Measurements from ENCODE around the gene STAG1. TPM values are rescaled to one million over a fixed set of nuclear protein-coding genes. Genes with fewer than 3 reads are reported as not detected.

STAG1 gene
- total and polyA plus RNA-seq, 2 of the 13 experiments (the other 11 are each of a cell fraction or from before 2014, with no cell fraction given), result 6.2 to 25.9 TPM

DNA sequence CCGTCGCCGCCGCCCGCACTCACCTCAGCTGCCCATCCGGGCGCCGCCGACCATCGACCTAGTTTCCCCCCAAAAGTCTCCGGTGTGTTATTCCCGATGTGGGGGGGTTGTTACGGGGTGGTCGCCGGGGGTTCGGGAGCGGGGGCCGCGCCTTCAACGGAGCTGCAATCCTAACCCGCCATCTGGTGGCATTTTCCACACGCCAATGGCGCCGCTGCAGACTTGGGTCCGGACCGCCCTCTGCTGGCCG is at the start of gene STAG1 (continued):
- TF ChIP-seq, protein P1, sequence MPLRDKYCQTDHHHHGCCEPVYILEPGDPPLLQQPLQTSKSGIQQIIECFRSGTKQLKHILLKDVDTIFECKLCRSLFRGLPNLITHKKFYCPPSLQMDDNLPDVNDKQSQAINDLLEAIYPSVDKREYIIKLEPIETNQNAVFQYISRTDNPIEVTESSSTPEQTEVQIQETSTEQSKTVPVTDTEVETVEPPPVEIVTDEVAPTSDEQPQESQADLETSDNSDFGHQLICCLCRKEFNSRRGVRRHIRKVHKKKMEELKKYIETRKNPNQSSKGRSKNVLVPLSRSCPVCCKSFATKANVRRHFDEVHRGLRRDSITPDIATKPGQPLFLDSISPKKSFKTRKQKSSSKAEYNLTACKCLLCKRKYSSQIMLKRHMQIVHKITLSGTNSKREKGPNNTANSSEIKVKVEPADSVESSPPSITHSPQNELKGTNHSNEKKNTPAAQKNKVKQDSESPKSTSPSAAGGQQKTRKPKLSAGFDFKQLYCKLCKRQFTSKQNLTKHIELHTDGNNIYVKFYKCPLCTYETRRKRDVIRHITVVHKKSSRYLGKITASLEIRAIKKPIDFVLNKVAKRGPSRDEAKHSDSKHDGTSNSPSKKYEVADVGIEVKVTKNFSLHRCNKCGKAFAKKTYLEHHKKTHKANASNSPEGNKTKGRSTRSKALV (CRISPR knock-in tag; IDR thresholded peaks at IDR 0.05), result no peak
- TF ChIP-seq NCOR1 (IDR thresholded peaks at IDR 0.05; ENCODE audit: borderline replicate concordance, low read length) (no peak), ZNF766 (CRISPR knock-in tag; IDR thresholded peaks at IDR 0.05; ENCODE audit: borderline replicate concordance) (no peak), MYC (CRISPR knock-in tag; IDR thresholded peaks at IDR 0.05; ENCODE audit: borderline replicate concordance) (no peak), ARID4A (CRISPR knock-in tag; IDR thresholded peaks at IDR 0.05; ENCODE audit: borderline replicate concordance) (no peak), ZNF598 (CRISPR knock-in tag; IDR thresholded peaks at IDR 0.05; ENCODE audit: borderline replicate concordance) (no peak), SNAI1 (CRISPR knock-in tag; IDR thresholded peaks at IDR 0.05; ENCODE audit: borderline replicate concordance) (no peak), ZNF772 (CRISPR knock-in tag; IDR thresholded peaks at IDR 0.05) (no peak), HDAC1 (CRISPR knock-in tag; IDR thresholded peaks at IDR 0.05) (no peak), ZZZ3 (CRISPR knock-in tag; IDR thresholded peaks at IDR 0.05; ENCODE audit: borderline replicate concordance) (0 out of 2 replicates have a peak, but pooled peaks have one; percentile 50), ZBTB40 (IDR thresholded peaks at IDR 0.05) (no peak), ZBTB40 (CRISPR knock-in tag; IDR thresholded peaks at IDR 0.05) (no peak), IRX3 (CRISPR knock-in tag; IDR thresholded peaks at IDR 0.05; ENCODE audit: borderline replicate concordance, low read depth) (no peak), NFYB (CRISPR knock-in tag; IDR thresholded peaks at IDR 0.05) (no peak)

Data from HepG2 (cell line).